GM20000 (cell line): ENCODE data around the gene SNX32.
"Not testable (repeated sequence)": the region's sequence is repeated elsewhere in the genome, so short reads cannot be mapped to it uniquely, and the experiment has no call there.

Experiments
- DNase-seq: peaks from one replicate; pipeline ENCODE4 v3.0.0; 2012; ENCODE audit warnings: low spot score
- TF ChIP-seq, protein P1 (sequence below): IDR thresholded peaks from 2 replicates; pipeline ENCODE4 v1.5.1; 2012; ENCODE audit warnings: mild to moderate bottlenecking, control low read depth; ENCODE audit errors: extremely low read depth, missing control alignments

Gene SNX32

DNA sequence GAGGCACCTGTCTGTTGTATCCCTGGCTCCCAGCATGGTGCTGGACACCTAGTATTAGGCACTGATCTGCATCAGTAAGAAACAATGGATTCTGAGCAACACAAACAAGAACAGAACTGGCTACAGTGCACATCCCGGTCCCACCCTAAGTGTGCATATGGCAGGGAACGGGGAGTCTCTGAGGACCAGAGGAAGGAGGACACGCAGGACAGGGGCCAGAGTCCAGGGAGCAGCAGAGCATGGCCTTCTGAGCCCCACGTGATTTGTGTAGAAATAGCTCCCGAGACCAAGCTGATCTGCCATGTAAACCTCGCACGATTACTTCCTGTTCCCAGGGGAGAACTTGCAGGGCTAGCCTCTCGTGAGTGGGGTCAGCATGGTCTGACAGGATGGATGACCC lies 12.7 kb upstream of the SNX32 start:
- DNase-seq: no peak
- TF ChIP-seq, protein P1, sequence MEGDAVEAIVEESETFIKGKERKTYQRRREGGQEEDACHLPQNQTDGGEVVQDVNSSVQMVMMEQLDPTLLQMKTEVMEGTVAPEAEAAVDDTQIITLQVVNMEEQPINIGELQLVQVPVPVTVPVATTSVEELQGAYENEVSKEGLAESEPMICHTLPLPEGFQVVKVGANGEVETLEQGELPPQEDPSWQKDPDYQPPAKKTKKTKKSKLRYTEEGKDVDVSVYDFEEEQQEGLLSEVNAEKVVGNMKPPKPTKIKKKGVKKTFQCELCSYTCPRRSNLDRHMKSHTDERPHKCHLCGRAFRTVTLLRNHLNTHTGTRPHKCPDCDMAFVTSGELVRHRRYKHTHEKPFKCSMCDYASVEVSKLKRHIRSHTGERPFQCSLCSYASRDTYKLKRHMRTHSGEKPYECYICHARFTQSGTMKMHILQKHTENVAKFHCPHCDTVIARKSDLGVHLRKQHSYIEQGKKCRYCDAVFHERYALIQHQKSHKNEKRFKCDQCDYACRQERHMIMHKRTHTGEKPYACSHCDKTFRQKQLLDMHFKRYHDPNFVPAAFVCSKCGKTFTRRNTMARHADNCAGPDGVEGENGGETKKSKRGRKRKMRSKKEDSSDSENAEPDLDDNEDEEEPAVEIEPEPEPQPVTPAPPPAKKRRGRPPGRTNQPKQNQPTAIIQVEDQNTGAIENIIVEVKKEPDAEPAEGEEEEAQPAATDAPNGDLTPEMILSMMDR: no peak

DNA sequence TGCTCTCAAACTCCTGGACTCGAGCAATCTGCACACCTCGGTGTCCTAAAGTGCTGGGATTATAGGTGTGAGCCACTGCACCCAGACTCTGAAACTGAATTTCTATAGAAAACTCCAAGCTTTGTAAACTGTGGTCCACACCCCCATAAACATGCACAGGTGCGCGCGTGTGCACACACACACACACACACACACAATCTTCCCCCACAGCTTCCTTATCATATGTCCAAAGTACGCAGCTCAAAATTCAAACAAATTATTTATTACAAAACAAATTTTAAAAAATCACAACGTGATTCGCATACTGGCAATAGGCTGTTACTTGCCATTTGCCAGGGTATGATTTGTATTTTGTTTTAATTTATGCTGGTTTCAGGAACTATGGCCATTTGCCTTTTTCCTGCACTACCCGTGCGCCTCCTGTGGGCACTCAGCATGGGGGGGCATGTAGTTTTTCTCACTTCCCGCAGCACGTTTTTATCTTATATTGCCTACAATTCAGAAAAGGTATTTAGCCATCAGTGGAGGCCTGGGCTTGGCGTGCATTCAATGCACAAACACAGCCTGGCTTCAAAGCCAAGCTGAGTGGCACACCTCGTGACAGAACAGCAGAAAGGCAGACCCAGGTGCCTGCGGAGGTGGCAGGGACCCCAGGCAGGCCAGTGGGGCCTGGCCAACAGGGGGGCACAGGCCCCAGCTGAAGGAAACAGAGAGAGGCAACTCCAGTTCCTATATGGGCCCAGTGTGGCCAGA lies 10.8 kb upstream of the SNX32 start:
- TF ChIP-seq, protein P1: no peak
- no peak for DNase-seq

DNA sequence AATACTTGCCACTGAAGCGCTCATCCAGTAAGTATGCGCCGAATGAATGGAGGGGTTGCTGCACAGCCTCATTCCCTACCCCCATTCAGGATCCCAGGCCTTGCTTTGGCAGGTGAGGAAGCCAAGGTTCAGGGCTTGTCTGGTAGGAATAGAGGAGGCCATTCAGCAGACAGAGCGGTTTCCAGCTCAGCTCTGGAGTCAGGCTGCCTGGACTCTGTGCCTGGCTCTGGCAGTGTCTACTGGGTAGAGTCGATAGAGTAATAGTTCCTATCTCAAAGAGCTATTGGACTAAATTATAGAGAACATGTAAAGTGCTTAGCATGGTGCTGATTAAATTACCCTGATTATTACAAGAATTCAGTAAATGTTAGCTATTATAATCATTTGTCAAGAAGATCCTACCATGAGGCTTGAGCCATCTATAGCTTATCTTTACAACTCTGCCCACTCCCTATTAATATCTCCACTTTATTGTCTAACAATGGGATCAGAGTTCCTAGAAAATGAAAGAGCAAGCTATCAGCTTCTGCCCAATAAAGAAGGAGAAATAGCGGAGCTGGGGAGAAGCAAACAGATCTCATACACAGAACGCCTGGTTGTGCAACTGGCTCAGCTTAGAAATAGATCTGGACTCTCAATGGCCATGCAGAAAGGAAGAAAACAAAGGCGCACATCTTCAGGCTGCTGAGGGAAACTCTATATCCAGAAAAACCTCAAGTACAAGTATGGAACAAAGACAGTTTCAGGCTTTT lies 6.6 kb upstream of the SNX32 start:
- DNase-seq: no peak
- TF ChIP-seq, protein P1: no peak

DNA sequence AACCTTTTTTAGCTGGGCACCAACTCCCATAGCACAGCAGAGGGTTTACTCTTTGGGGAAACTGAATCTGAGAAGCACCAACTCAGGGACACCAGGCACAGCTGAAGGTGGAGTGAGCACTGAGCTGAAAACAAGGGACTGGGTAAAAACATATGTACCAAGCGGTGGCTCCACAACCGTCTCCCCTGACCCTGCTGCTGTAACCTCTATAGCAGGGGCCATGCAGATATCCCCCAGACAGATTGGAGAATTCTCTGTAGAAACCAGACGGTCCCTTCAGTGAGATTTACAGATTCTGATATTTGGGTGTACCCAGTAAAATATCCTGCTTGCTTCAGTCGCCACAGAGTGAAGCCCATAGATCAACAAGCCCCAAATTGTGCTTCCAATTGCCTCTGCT lies 4.3 kb upstream of the SNX32 start:
- DNase-seq: no peak
- TF ChIP-seq, protein P1: no peak

DNA sequence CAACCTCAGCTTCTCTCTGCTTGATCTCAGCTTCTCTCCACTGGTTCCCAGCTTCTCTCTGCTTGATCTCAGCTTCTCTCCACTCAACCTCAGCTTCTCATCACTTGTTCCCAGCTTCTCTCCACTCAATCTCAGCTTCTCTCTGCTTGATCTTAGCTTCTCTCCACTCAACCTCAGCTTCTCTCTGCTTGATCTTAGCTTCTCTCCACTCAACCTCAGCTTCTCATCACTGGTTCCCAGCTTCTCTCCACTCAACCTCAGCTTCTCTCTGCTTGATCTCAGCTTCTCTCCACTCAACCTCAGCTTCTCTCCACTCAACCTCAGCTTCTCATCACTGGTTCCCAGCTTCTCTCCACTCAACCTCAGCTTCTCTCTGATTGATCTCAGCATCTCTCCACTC lies 1.5 kb upstream of the SNX32 start:
- DNase-seq: not testable (repeated sequence)

DNA sequence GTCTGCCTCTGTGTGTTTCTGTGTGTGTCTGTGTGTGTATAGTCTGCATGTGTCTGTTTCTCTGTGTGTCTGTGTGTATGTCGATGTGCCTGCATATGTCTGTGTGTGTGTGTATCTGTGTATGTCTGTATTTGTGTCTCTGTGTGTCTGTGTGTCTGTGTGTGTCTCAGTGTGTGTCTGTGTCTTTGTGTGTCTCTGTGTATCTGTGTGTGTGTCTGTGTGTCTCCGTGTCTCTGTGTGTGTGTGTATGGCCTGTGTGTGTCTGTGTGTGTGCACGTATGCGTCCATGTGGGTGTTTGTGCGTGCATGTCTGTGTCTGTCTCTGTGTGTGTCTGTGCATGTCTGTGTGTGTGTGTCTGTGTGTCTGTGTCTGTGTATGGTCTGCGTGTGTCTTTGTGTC lies 439 bp downstream of the SNX32 start:
- DNase-seq: no peak
- TF ChIP-seq, protein P1: no peak

DNA sequence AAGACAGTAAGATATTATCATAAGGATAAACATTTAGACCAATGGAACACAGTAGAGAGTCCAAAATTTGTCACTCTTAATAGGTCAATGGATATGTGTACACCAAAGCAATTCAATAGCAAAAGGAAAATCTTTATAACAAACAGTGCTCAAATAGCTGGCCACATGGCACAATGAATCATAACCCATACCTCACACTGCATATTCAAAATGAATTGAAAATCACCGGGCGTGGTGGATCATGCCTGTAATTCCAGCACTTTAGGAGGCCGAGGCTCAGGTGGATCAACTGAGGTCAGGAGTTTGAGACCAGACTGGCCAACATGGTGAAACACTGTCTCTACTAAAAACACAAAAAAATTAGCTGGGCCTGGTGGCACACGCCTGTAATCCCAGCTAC lies 8.4 kb downstream of the SNX32 start:
- DNase-seq: no peak
- TF ChIP-seq, protein P1: no peak
